Ovary (tissue), 3 donors: ENCODE data around the gene PLCB3.

ENCODE experiments used
- CTCF ChIP-seq, 3 donors: fragments of 450-650 bp in 2 of 3; fragments of 200-600 bp in 1 of 3; IDR thresholded peaks; one replicate each; pipeline versions ENCODE4 v1.5.1 to v1.8.0; 2016 to 2022; ENCODE audit warnings: antibody characterized with exemption in 3 of 3, mild to moderate bottlenecking in 1 of 3
- EP300 ChIP-seq: sonication (generic); formaldehyde crosslinking; IDR thresholded peaks from one replicate; pipeline ENCODE4 v1.6.1; 2017; ENCODE audit warnings: antibody characterized with exemption
- POLR2A ChIP-seq: fragments of 450-650 bp; IDR thresholded peaks from one replicate; pipeline ENCODE4 v1.6.1; 2017; ENCODE audit warnings: antibody characterized with exemption, mild to moderate bottlenecking, moderate library complexity
- donor health status: DM: no; HTN: no; CAD: no.

- TF ChIP-seq POLR2A, result no peak
- no peak for TF ChIP-seq CTCF (IDR thresholded peaks at IDR 0.05)
- no peak for TF ChIP-seq EP300
These were observed 2.2 kb downstream of the PLCB3 start for GRCh38 chr11:64253481-64253880.
